Heart right ventricle (tissue), 16 donors: ENCODE results near the gene PARD3. TPM values are rescaled to one million over a fixed set of nuclear protein-coding genes. Genes with fewer than 3 reads are reported as not detected.

Source experiments
- ATAC-seq, 8 donors: fragments of 200-7000 bp; cut with Tn5 transposase; one replicate each; pipeline ENCODE4 v1.9.1; 2020; ENCODE audit warnings: mild to moderate bottlenecking in 8 of 8, moderate library complexity in 8 of 8, moderate number of reproducible peaks in 1 of 8
- DNase-seq, 2 donors: peaks; one replicate each; pipeline ENCODE4 v3.0.0-alpha.2; 2020
- H3K27ac ChIP-seq, 10 donors: fragments of 200-600 bp; sonication (generic) in 2 of 10; one replicate each; pipeline versions ENCODE4 v1.5.0 to v1.8.0; 2020 to 2022; ENCODE audit warnings: mild to moderate bottlenecking in 3 of 10
- H3K27me3 ChIP-seq, 7 donors: fragments of 200-600 bp; one replicate each; pipeline ENCODE4 v1.8.0; 2021 to 2022; ENCODE audit warnings: mild to moderate bottlenecking in 2 of 7
- H3K36me3 ChIP-seq, 9 donors: fragments of 200-600 bp; sonication (generic) in 1 of 9; one replicate each; pipeline versions ENCODE4 v1.5.0 to v1.8.0; 2020 to 2022; ENCODE audit warnings: mild to moderate bottlenecking in 2 of 9
- H3K4me1 ChIP-seq, 9 donors: fragments of 200-600 bp; sonication (generic) in 1 of 9; one replicate each; pipeline versions ENCODE4 v1.5.0 to v1.8.0; 2020 to 2022; ENCODE audit warnings: mild to moderate bottlenecking in 4 of 9
- H3K4me3 ChIP-seq, 10 donors: fragments of 200-600 bp; sonication (generic) in 2 of 10; one replicate each; pipeline versions ENCODE4 v1.5.0 to v1.8.0; 2020 to 2022; ENCODE audit warnings: mild to moderate bottlenecking in 7 of 10, moderate library complexity in 2 of 10
- H3K9me3 ChIP-seq, 11 donors: fragments of 200-600 bp in 10 of 11; sonication (generic) in 2 of 11; one replicate each; pipeline versions ENCODE4 v1.5.0 to v1.8.0; 2013 to 2022; ENCODE audit warnings: mild to moderate bottlenecking in 2 of 11, control low read depth in 1 of 11, moderate library complexity in 1 of 11
- WGBS, 2 donors: extraction: QIAGEN DNeasy Blood & Tissue Kit; methylation state at CpG; one replicate each; pipeline ENCODE4 v1.1.7; 2013; ENCODE audit warnings: inconsistent platforms in 1 of 2; 5-methylcytosine and 5-hydroxymethylcytosine counted together
- intact Hi-C, 10 donors: fragments of 100-400 bp; cut with DNase I; formaldehyde crosslinking; loops; one replicate each; pipeline versions ENCODE4 v1.11.1 to v1.14.2; 2022
- polyA plus RNA-seq, 2 donors: library from polyadenylated mRNA; stranded (reverse); fragments of 200-250 nt; gene quantifications; one replicate each; pipeline ENCODE4 v1.2.3, GENCODE V29; 2013
- total RNA-seq, 10 donors: library from RNA; stranded (reverse); fragmentation: NEBNext Ultra II Directional in 3 of 10; extraction: Animal tissue kit (Norgen Biotek cat#: 25700) in 3 of 10; gene quantifications; one replicate each; pipeline versions ENCODE4 v1.2.1 to v1.2.4, GENCODE V29; 2021 to 2023
- TF ChIP-seq, protein P1 (sequence below), 9 donors: fragments of 200-600 bp; sonication (generic) in 2 of 9; IDR thresholded peaks; one replicate each; pipeline versions ENCODE4 v1.5.0 to v1.8.0; 2021 to 2022; ENCODE audit warnings: antibody characterized with exemption in 9 of 9, mild to moderate bottlenecking in 5 of 9, moderate library complexity in 1 of 9
- donor health status: Arrhythmogenic right ventricular cardiomyopathy.
- donor health status: ischemic (EF 13 %, LVEDD 7.1; RV severe dilation, severe dysfunction).
- donor health status: healthy with polysubstance abuse.
- donor health status: DM: no; HTN: yes; CAD: no.
- donor health status: DM: no; HTN: no; CAD: no.
- donor health status: ischemic (EF 25% LVEDD 6.9; RV normal size, moderate dysfunction).
- donor health status: ischemic (EF 25% LVEDD 5.7; RV mildly dilated, moderate dysfunction).
- donor health status: healthy.
- donor health status: DM: yes; HTN: yes; CAD: no.
- donor health status: Ischemic cardiomyopathy.
- donor health status: ischemic (EF 35%, LVEDD 5.7; RV mildly dilated, moderate dysfunction).
- donor health status: nonischemic (EF 11% LVEDD 7.7; RV severe dilation, severe dysfunction).
- donor health status: DM: yes; HTN: yes; CAD: no.
- donor health status: PGD.
- donor health status: ischemic (EF 29% LVEDD 5.4; RV normal size, mild dysfunction).
- donor health status: nonischemic (EF 23%, LVEDD 6.1; RV moderate dilation, normal function).

The PARD3 gene
- total and polyA plus RNA-seq, 12 donors = 19.7 to 41.8 (median 34.2) TPM

DNA sequence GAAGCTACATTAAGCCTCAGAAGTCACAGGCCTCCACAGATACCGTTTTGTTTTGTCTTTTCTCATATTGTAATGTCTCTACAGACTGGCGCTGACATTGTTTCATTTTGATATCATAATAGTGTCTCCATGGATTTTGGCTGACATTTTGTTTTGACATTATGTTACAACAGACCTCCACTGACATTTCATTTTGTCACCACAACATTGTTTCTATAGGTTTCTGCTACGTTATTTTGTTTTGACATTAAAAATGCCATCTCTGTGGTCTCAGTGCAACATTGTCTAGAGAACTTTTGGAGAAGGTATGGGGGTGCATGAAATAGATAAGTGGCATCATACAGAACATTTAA is 666.8 kb downstream of the PARD3 start:
- Histone ChIP-seq H3K27me3 (no peaks in the 10 kb centered on the region), H3K4me3 (no peak overlapping the region), H3K36me3 (no peaks in the 10 kb centered on the region), H3K9me3 (no peaks in the 10 kb centered on the region), H3K27ac (no peak overlapping the region), H3K4me1 (no peaks in the 10 kb centered on the region)
- intact Hi-C loops = no loop called here
- ATAC-seq = no peak
- 94 to 98% methylated on average over 3 of the region's 3 CpGs for WGBS, 2 donors
- TF ChIP-seq, protein P1, sequence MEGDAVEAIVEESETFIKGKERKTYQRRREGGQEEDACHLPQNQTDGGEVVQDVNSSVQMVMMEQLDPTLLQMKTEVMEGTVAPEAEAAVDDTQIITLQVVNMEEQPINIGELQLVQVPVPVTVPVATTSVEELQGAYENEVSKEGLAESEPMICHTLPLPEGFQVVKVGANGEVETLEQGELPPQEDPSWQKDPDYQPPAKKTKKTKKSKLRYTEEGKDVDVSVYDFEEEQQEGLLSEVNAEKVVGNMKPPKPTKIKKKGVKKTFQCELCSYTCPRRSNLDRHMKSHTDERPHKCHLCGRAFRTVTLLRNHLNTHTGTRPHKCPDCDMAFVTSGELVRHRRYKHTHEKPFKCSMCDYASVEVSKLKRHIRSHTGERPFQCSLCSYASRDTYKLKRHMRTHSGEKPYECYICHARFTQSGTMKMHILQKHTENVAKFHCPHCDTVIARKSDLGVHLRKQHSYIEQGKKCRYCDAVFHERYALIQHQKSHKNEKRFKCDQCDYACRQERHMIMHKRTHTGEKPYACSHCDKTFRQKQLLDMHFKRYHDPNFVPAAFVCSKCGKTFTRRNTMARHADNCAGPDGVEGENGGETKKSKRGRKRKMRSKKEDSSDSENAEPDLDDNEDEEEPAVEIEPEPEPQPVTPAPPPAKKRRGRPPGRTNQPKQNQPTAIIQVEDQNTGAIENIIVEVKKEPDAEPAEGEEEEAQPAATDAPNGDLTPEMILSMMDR (IDR thresholded peaks at IDR 0.05) = no peak
- no peak for DNase-seq

DNA sequence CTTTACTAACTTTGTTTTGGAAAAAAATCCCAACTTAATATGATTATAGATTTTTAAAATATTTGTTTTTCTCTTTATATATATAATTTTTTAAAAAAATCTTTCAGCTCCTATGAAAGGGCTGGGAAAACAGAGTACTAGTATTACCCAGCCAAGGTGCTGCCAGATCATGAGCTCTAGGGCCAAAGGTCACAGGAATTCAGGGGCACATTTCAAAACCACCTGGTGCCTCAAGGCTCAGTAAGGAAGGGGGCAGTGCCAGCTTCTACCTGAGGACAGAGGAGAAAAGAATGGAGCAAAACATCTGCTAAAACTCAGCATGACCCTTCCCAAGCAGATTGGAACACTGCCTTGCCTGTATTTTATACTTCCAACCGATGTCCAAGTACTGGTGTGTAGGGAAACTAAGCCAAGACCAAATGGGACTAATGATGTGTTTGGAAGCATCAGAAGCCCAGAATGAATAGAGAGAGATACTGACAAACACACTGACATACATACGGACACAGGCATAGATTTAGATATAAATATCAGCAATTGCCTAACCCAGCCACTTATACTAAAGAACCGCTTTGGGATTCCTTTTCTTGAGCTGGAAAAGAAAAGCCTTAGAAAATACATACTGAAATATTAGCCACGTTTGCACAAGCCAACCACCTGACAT is 667.3 kb downstream of the PARD3 start:
- H3K27me3 ChIP-seq = no peaks in the 10 kb centered on the region
- TF ChIP-seq, protein P1 (IDR thresholded peaks at IDR 0.05) = no peak
- H3K4me3 ChIP-seq = no peak overlapping the region
- no peaks in the 10 kb centered on the region for H3K9me3 ChIP-seq
- ATAC-seq (no peak), DNase-seq (no peak)
- intact Hi-C loops = no loop called here
- WGBS, 2 donors = 67 to 77% methylated on average over 4 of the region's 4 CpGs
- no peaks in the 10 kb centered on the region for H3K36me3 ChIP-seq
- no peak overlapping the region for H3K27ac ChIP-seq
- no peaks in the 10 kb centered on the region for H3K4me1 ChIP-seq

DNA sequence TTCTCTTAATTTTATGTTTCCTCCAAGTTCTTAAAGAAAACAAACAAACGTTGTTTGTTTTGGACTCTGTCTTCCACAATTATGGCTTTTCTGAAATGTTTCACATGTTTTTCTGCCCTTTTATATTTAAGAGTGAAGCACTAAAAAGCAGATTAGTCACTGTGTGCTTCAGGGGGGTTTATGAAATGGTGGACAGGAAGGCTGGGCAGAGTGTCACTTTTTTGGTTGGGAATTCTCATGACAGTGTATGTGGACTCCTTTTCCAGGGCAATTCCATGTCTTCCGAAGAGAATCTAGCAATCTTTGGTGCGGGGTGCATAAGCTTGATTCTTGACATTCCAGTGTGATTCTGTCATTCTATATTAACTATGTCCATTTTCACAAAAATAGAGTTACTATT is 669.4 kb downstream of the PARD3 start:
- DNase-seq (no peak), ATAC-seq (no peak)
- H3K9me3 ChIP-seq = no peaks in the 10 kb centered on the region
- H3K27me3 ChIP-seq = no peaks in the 10 kb centered on the region
- WGBS, 2 donors = 65 to 74% methylated on average over 3 of the region's 3 CpGs
- no peaks in the 10 kb centered on the region for H3K4me1 ChIP-seq
- H3K27ac ChIP-seq = no peak overlapping the region
- H3K36me3 ChIP-seq = no peaks in the 10 kb centered on the region
- intact Hi-C loops = no loop called here
- TF ChIP-seq, protein P1 (IDR thresholded peaks at IDR 0.05) = no peak
- H3K4me3 ChIP-seq = no peak overlapping the region

DNA sequence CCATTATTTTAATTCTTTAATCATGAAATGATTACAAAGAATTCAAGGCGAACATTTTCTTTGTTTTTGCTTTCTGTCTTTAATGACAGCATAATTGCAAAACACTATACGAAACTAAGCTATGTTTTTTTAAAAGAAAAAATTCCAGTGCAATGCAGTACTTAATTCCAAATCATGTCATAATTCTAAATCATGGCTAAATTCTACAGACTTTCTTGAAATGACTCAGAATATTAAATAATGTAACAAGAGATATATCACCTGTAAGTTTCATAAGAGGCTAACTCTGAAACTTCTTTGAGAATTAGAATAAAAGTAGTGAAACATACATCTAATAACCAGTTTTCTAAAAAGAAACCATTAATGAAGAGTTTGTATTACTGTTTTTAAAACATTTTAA is 671.6 kb downstream of the PARD3 start:
- Histone ChIP-seq H3K4me1 (peaks cover 0 to 6% (median 0%) of the 10 kb centered on the region in 9 donors), H3K27ac (no peak overlapping the region), H3K27me3 (no peaks in the 10 kb centered on the region), H3K4me3 (no peak overlapping the region), H3K9me3 (no peaks in the 10 kb centered on the region), H3K36me3 (no peaks in the 10 kb centered on the region)
- intact Hi-C loops = no loop called here
- WGBS, 2 donors = 93 to 96% methylated on average over 2 of the region's 2 CpGs
- TF ChIP-seq, protein P1 (IDR thresholded peaks at IDR 0.05) = no peak
- no peak for DNase-seq
- no peak for ATAC-seq
